Measurements from ENCODE around the gene ACTRT3.

- no peak for TF ChIP-seq POLR2A (IDR thresholded peaks at IDR 0.05)
- TF ChIP-seq CTCF (IDR thresholded peaks at IDR 0.05), result no peak
These were observed 44.6 kb upstream of the ACTRT3 start for GRCh38 chr3:169813757-169814517.
